Neural progenitor cell (in vitro differentiated cells): ENCODE results near the gene PDE11A. TPM values are rescaled to one million over a fixed set of nuclear protein-coding genes. Genes with fewer than 3 reads are reported as not detected.

Experiments
- DNase-seq: peaks from one replicate; pipeline ENCODE4 v3.0.0-alpha.2; 2016; ENCODE audit warnings: low spot score
- H2AFZ ChIP-seq: fragments of 200-600 bp; sonication (generic); replicated peaks from 2 replicates; pipeline ENCODE4 v1.6.1; 2016; ENCODE audit warnings: antibody characterized with exemption
- H3F3A ChIP-seq: fragments of 200-600 bp; sonication (generic); 2 replicates; pipeline ENCODE4 v1.6.1; 2016; ENCODE audit warnings: antibody characterized with exemption, low read depth
- H3K27ac ChIP-seq: fragments of 200-600 bp; sonication (generic); 2 replicates; pipeline ENCODE4 v1.5.1; 2016; ENCODE audit warnings: mild to moderate bottlenecking
- H3K27me3 ChIP-seq: fragments of 200-600 bp; sonication (generic); 2 replicates; pipeline ENCODE4 v1.6.1; 2016; ENCODE audit warnings: mild to moderate bottlenecking, moderate library complexity
- H3K36me3 ChIP-seq: fragments of 200-600 bp; sonication (generic); 2 replicates; pipeline ENCODE4 v1.5.1; 2016
- H3K4me1 ChIP-seq: fragments of 200-600 bp; sonication (generic); 2 replicates; pipeline ENCODE4 v1.6.1; 2016; ENCODE audit warnings: mixed run types
- H3K4me2 ChIP-seq: fragments of 200-600 bp; sonication (generic); 2 replicates; pipeline ENCODE4 v1.6.1; 2016
- H3K4me3 ChIP-seq: fragments of 200-600 bp; sonication (generic); 2 replicates; pipeline ENCODE4 v1.5.1; 2016
- H3K79me2 ChIP-seq: fragments of 200-600 bp; sonication (generic); 2 replicates; pipeline ENCODE4 v1.6.1; 2016; ENCODE audit warnings: low read depth
- H3K9ac ChIP-seq: fragments of 200-600 bp; sonication (generic); 2 replicates; pipeline ENCODE4 v1.6.1; 2016
- H3K9me3 ChIP-seq: fragments of 200-600 bp; sonication (generic); 2 replicates; pipeline ENCODE4 v1.5.1; 2016; ENCODE audit warnings: low read depth
- H4K20me1 ChIP-seq: fragments of 200-600 bp; sonication (generic); 2 replicates; pipeline ENCODE4 v1.6.1; 2016; ENCODE audit warnings: low read depth
- H3K27ac Mint-ChIP-seq: 3 replicates; pipeline ENCODE4 v1.8.0; 2021; ENCODE audit warnings: mixed read lengths
- H3K27me3 Mint-ChIP-seq: 2 replicates; pipeline ENCODE4 v1.8.0; 2022; ENCODE audit warnings: low read depth, mild to moderate bottlenecking, inconsistent platforms, moderate library complexity, mixed read lengths; ENCODE audit not compliant: insufficient read depth
- H3K36me3 Mint-ChIP-seq: 3 replicates; pipeline ENCODE4 v1.8.0; 2021; ENCODE audit warnings: mixed read lengths
- H3K4me1 Mint-ChIP-seq: 3 replicates; pipeline ENCODE4 v1.8.0; 2021; ENCODE audit warnings: mixed read lengths
- H3K4me3 Mint-ChIP-seq: 3 replicates; pipeline ENCODE4 v1.8.0; 2021; ENCODE audit warnings: mild to moderate bottlenecking, moderate library complexity, mixed read lengths
- H3K9me3 Mint-ChIP-seq: 3 replicates; pipeline ENCODE4 v1.8.0; 2020; ENCODE audit warnings: mixed read lengths
- CTCF ChIP-seq: fragments of 200-600 bp; sonication (generic); IDR thresholded peaks from 2 replicates; pipeline ENCODE4 v1.5.1; 2017; ENCODE audit warnings: antibody characterized with exemption, mild to moderate bottlenecking
- EZH2 ChIP-seq: fragments of 200-600 bp; sonication (generic); IDR thresholded peaks from 2 replicates; pipeline ENCODE4 v1.6.1; 2017; ENCODE audit warnings: antibody characterized with exemption, mild to moderate bottlenecking, moderate library complexity
- EZH2phosphoT487 ChIP-seq: fragments of 200-600 bp; sonication (generic); IDR thresholded peaks from 2 replicates; pipeline ENCODE4 v1.6.1; 2017; ENCODE audit warnings: antibody characterized with exemption
- total RNA-seq: library from RNA; depleted of rRNA; stranded (reverse); fragments of >200 nt; gene quantifications from 2 replicates; pipeline ENCODE4 v1.2.3, GENCODE V29; 2015; ENCODE audit warnings: low replicate concordance

PDE11A gene
- total RNA-seq, 1 donor from 2014 or later = 0.13 TPM

- H3K9me3 ChIP-seq = no peaks in the 10 kb centered on the region
- peaks cover 12% of the 10 kb centered on the region for H3F3A ChIP-seq
- no peaks in the 10 kb centered on the region for H4K20me1 ChIP-seq
- no peak overlapping the region for H3K9ac ChIP-seq
- no peaks in the 10 kb centered on the region for H3K79me2 ChIP-seq
- peak overlapping the region; percentile 62 for H3K4me2 ChIP-seq
- Mint-ChIP-seq H3K4me3 (no peak overlapping the region), H3K4me1 (peaks cover 51% of the 10 kb centered on the region), H3K27ac (peak overlapping the region; percentile 90), H3K27me3 (peaks cover 6% of the 10 kb centered on the region), H3K9me3 (no peaks in the 10 kb centered on the region), H3K36me3 (no peaks in the 10 kb centered on the region)
- H3K36me3 ChIP-seq = no peaks in the 10 kb centered on the region
- peak; percentile 22 for DNase-seq
- no peak for TF ChIP-seq EZH2phosphoT487
- no peak for TF ChIP-seq EZH2
- TF ChIP-seq CTCF = no peak
- H3K27ac ChIP-seq = peak overlapping the region; percentile 51
- H3K27me3 ChIP-seq = peaks cover 24% of the 10 kb centered on the region
- no peak overlapping the region for H3K4me3 ChIP-seq
- peak overlapping the region; percentile 94 for H2AFZ ChIP-seq
- peaks cover 32% of the 10 kb centered on the region for H3K4me1 ChIP-seq
Measured at GRCh38 chr2:177670791-177671535, 401.6 kb downstream of the PDE11A start.

- Mint-ChIP-seq H3K27me3 (peaks cover 8% of the 10 kb centered on the region), H3K27ac (no peak overlapping the region)
- H3K27ac ChIP-seq = no peak overlapping the region
Measured at GRCh38 chr2:177669625-177670330, 402.8 kb downstream of the PDE11A start.

GRCh38 chr2:177669201-177669600 is 403.4 kb downstream of the PDE11A start:
- H3K9me3 Mint-ChIP-seq = no peaks in the 10 kb centered on the region
- H3K79me2 ChIP-seq = no peaks in the 10 kb centered on the region
- no peak overlapping the region for H3K9ac ChIP-seq
- H3K36me3 ChIP-seq = no peaks in the 10 kb centered on the region
- peaks cover 32% of the 10 kb centered on the region for H3K4me1 ChIP-seq
- H3K27me3 Mint-ChIP-seq = peaks cover 10% of the 10 kb centered on the region
- H3K4me2 ChIP-seq = no peak overlapping the region
- peaks cover 12% of the 10 kb centered on the region for H3F3A ChIP-seq
- no peak overlapping the region for H3K27ac ChIP-seq
- H4K20me1 ChIP-seq = no peaks in the 10 kb centered on the region
- H3K27me3 ChIP-seq = peaks cover 24% of the 10 kb centered on the region
- TF ChIP-seq CTCF = no peak
- TF ChIP-seq EZH2 = no peak
- TF ChIP-seq EZH2phosphoT487 = no peak
- H3K9me3 ChIP-seq = no peaks in the 10 kb centered on the region
- no peaks in the 10 kb centered on the region for H3K36me3 Mint-ChIP-seq
- DNase-seq = no peak
- no peak overlapping the region for H3K4me3 ChIP-seq
- no peak overlapping the region for H3K27ac Mint-ChIP-seq
- no peak overlapping the region for H2AFZ ChIP-seq
- H3K4me3 Mint-ChIP-seq = no peak overlapping the region
- peaks cover 40% of the 10 kb centered on the region for H3K4me1 Mint-ChIP-seq

More at GRCh38 chr2:177669625-177670330, 402.8 kb downstream of the PDE11A start:
- Histone ChIP-seq H2AFZ (no peak overlapping the region), H3K9me3 (no peaks in the 10 kb centered on the region), H3K27me3 (peaks cover 24% of the 10 kb centered on the region), H3K4me1 (peaks cover 32% of the 10 kb centered on the region), H4K20me1 (no peaks in the 10 kb centered on the region), H3K36me3 (no peaks in the 10 kb centered on the region), H3K4me3 (no peak overlapping the region), H3K79me2 (no peaks in the 10 kb centered on the region), H3K9ac (no peak overlapping the region), H3F3A (peaks cover 12% of the 10 kb centered on the region), H3K4me2 (peak overlapping the region; percentile 62)
- no peak for DNase-seq
- Mint-ChIP-seq H3K9me3 (no peaks in the 10 kb centered on the region), H3K4me3 (no peak overlapping the region), H3K4me1 (peaks cover 40% of the 10 kb centered on the region), H3K36me3 (no peaks in the 10 kb centered on the region)
- TF ChIP-seq EZH2phosphoT487 = no peak
- no peak for TF ChIP-seq CTCF
- TF ChIP-seq EZH2 = no peak
